GM18505 (cell line): Measurements from ENCODE around the gene NCBP2.
A peak's percentile ranks its signal among the peaks of the same experiment; 100 is the strongest.

ENCODE experiments used
- ATAC-seq: cut with Tn5 transposase; IDR thresholded peaks from one replicate; pipeline ENCODE4 v1.9.1; 2021; ENCODE audit not compliant: unreplicated experiment
- POLR2A ChIP-seq: IDR thresholded peaks from 4 replicates; pipeline ENCODE4 v1.6.1; 2011; ENCODE audit warnings: borderline replicate concordance; ENCODE audit not compliant: insufficient read depth, insufficient read length; ENCODE audit errors: extremely low read depth

The NCBP2 gene

GRCh38 chr3:196942226-196942914 is at the start of gene NCBP2:
NCBP2 (minus strand) TSS chr3:196942528; CDS start chr3:196942503, 25 bp downstream.
- peak; percentile 92 for TF ChIP-seq POLR2A
- ATAC-seq = peak; percentile 91

GRCh38 chr3:196991581-196992460 is 49.5 kb upstream of the NCBP2 start:
- TF ChIP-seq POLR2A = no peak
- ATAC-seq = no peak

- no peak for ATAC-seq
- TF ChIP-seq POLR2A = no peak
Measured at GRCh38 chr3:196990601-196991007, 48.3 kb upstream of the NCBP2 start.

- no peak for ATAC-seq
- no peak for TF ChIP-seq POLR2A
Measured at GRCh38 chr3:196989721-196990262, 47.5 kb upstream of the NCBP2 start.

GRCh38 chr3:196988241-196989029 is 46.1 kb upstream of the NCBP2 start:
- ATAC-seq = no peak
- no peak for TF ChIP-seq POLR2A

GRCh38 chr3:196987022-196987421 is 44.7 kb upstream of the NCBP2 start:
- no peak for ATAC-seq
- TF ChIP-seq POLR2A = no peak

- ATAC-seq = no peak
- TF ChIP-seq POLR2A = no peak
Measured at GRCh38 chr3:196985954-196986885, 43.9 kb upstream of the NCBP2 start.

GRCh38 chr3:196985298-196985697 is 43.0 kb upstream of the NCBP2 start:
- ATAC-seq = no peak
- no peak for TF ChIP-seq POLR2A

GRCh38 chr3:196983186-196983585 is 40.9 kb upstream of the NCBP2 start:
- ATAC-seq = no peak
- no peak for TF ChIP-seq POLR2A

GRCh38 chr3:196981657-196982056 is 39.3 kb upstream of the NCBP2 start:
- TF ChIP-seq POLR2A = no peak

GRCh38 chr3:196979545-196979944 is 37.2 kb upstream of the NCBP2 start:
- ATAC-seq = no peak
- TF ChIP-seq POLR2A = no peak

More at GRCh38 chr3:196981657-196982056, 39.3 kb upstream of the NCBP2 start:
- ATAC-seq = no peak

- ATAC-seq = no peak
- TF ChIP-seq POLR2A = no peak
Measured at GRCh38 chr3:196976941-196977340, 34.6 kb upstream of the NCBP2 start.
